Fibroblast of peridontal ligament (primary cell): ENCODE data around the gene PDE4B.

Experiments
- DNase-seq: peaks from one replicate; pipeline ENCODE4 v3.0.0-alpha.2; 2010; ENCODE audit errors: extremely low read depth

Gene PDE4B

GRCh38 chr1:65792669-65793358 is at the start of gene PDE4B:
Gene PDE4B (plus strand): TSS chr1:65792895.
- DNase-seq: peak; percentile 42

GRCh38 chr1:65744731-65745130 is 48.0 kb upstream of the PDE4B start:
- DNase-seq: no peak

- DNase-seq: no peak
Measured at GRCh38 chr1:65751961-65752360, 40.7 kb upstream of the PDE4B start.

DNA sequence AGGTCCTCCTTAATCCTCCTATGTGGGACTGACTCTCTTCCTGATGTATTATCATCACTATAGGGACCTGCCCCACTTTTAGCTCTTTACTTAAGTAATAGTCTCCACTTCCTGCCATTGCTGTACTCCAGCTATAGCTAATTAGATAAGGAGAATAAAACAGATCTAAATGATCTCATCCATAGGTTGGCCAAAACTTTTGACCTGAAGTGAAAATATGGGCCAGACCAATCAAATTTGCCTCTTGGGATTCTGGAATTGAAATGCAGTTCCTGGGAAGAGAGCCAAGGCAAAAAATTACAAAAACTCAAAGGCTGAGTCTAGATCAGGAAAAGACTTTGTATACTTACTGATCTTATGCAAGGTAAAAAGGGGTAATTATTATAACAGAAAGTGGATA is 36.1 kb upstream of the PDE4B start:
- DNase-seq: peak; percentile 85

GRCh38 chr1:65757531-65757930 is 35.2 kb upstream of the PDE4B start:
- DNase-seq: no peak

DNA sequence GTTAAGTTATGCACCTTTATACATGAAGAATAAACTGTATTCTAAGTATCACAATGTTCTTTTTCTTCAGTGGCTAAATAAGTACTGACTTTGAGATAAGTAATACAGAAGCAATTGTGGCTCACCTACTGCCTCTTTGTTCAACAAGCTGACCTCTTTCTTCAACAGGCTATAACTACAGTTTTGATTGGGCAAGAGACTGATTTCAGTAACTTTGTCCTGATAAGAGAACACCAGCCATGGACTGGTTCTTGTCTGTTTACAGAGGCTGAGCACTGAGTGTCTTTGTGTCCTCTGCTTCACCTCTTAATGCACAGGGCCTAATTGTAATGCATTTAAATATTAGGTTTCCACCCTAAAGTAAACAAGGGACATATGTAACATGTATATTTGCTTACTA is 34.6 kb upstream of the PDE4B start:
- DNase-seq: no peak

GRCh38 chr1:65759516-65759915 is 33.2 kb upstream of the PDE4B start:
- DNase-seq: no peak

DNA sequence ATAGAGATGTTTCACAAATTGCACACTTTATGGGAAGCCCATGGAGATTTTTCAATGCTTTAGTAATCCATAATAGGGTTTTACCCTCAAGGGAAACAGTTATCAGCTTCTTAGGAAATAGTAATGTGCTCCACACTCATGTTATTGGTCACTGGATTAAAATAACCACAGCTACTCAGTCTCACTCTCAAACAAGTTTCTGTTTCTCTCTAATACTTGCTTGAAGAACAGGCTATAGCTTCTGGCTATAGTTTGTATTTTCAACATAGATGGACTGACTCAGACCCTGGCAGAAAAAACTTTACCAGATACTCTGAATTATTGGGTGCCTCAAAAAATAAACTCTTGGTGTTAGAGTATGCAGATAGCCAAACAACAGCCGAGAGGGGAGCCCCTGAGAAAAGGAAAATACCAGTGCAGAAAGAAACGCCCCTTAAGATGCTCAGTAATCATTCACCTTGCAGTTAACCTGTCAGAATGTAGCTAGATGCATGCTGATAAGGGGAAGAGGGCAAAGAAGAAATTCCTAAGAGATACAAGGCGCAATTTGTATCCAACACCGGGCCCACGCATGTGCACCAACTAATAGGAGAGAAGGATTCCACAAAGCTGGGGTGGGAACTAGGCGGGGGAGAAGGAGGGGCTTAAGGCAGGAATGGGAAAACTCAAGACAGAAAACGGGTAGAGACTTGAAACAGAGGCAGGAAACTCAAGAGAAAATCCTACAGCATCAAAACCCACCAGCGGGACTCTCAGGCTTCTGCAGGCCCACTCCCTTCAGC is 30.4 kb upstream of the PDE4B start:
- DNase-seq: peak; percentile 75

DNA sequence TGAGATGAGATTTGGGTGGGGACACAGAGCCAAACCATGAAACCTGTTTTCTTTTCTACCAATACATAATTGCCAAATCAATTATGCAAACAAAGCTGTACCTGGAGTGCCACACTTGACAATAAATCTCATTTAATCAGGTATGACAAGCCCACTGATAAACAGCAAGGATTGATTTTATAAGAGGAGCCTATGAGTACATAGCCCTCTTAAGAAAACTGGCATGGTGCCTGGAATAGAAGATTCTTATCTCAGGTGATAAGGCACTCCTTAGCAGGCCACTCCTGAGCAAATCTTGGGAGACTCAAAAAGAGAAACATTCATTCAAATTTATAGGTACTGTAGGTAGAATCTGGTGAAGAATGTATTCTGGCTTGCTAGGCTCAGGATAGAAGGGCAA is 28.6 kb upstream of the PDE4B start:
- no peak for DNase-seq

DNA sequence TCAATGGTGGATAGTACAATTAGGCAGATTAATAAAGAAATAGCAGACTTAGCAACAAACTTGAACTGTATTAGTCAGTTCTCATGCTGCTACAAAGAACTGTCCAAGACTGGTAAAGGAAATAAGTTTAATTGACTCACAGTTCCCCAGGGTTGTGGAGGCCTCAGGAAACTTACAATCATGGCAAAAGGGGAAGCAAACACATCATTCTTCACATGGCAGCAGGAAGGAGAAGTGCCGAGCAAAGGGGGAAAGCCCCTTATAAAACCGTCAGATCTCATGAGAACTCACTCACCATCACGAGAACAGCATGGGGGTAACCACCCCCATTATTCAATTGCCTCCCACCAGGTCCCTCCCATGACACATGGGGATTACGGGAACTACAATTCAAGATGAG is 27.1 kb upstream of the PDE4B start:
- no peak for DNase-seq

DNA sequence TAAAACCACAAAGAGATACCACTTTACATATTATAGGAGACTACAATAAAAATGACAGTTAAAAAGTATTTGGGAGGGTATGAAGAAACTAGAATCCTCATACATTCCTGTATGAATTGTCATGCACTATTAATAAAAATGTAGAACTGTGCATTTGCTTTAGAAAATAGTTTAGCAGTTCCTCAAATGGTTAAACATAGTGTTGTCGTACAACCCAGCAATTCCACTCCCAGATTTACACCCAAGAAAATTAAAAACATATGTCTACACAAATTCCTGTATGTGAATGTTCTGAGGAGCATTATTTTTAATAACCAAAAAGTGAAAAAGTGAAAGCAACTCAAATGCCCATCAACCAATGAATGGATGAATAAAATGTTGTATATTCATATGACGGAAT is 23.1 kb upstream of the PDE4B start:
- DNase-seq: peak; percentile 70

- DNase-seq: no peak
Measured at GRCh38 chr1:65772607-65773006, 20.1 kb upstream of the PDE4B start.

GRCh38 chr1:65773391-65774123 is 19.1 kb upstream of the PDE4B start:
- DNase-seq: no peak

- no peak for DNase-seq
Measured at GRCh38 chr1:65788762-65789161, 3.9 kb upstream of the PDE4B start.

DNA sequence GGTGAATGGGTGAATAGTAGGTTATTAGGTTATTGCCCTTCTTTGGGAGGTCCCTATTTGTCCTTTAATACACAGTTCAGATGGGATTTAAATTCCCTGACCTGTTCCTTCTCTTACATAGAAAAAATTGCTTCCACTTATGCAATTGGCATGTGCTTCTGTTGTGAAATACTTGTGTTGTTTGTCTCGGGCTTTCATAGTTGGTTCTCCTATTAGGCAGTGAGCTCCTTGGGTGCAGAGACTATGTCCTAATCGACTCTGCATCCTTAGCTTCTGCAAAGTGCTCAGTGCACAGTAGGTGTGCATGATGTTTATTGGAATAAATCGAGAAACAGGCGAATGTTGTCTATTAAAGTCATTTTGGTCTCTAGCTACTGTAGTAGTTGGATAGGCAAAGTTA is 1.3 kb upstream of the PDE4B start:
- DNase-seq: peak; percentile 66

- DNase-seq: peak; percentile 48
Measured at GRCh38 chr1:65791801-65792668, 660 bp upstream of the PDE4B start.

DNA sequence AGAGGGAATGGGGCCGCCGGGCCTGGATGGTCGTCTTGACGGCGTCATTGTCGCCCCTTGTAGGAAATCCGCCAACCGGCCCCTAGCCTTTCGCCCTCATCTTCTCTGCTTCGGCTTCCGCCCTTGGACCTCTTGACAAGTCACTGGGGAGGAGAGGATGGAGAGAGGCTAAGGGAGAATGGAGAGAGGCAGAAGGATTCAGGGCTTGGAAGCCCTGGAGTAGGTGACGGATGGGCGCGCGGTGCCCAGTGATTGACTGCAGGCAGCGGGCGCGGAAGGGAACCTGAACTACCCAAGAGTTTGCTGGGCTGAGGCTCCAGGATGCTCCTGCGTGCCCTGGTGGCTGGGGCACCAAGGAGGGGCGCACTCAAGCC is 651 bp downstream of the PDE4B start:
- peak; percentile 32 for DNase-seq

DNA sequence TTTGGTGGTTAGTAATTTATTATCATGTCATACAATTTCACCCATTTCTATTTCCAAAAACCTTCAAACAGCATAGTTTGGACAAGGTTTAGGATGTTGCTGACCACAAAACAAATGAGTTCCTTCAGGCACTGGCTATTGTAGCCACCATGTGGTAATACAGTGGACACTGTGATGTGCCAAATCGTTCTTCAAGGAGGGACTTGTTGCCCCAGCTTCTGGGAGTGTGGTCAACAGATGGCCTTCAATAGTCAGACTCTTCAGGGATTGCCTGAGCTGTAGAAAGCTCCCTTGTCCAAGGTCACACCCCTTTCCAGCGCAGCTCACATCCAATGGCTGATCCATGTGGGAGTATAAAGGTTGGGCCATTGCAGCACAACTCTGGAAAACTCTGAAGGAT is 2.6 kb downstream of the PDE4B start:
- no peak for DNase-seq

DNA sequence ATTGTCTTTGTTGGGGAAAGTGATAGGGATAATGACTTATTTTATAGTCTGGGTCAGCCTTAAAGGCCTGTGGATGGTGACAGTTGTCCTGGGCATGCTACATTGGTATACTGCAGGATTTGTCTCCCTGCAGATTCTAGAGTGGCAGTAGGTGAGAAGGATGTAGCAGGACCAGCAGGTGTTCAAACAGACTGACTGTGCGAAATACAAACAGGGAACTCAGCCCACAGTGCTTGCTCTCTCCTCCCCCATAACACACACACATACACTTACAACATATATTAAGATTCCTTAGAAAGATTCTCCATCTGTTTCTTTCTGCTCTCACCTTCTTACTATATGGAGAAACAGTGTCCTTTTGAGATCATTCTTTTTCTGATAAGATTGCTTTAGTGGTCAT is 6.9 kb downstream of the PDE4B start:
- DNase-seq: no peak

DNA sequence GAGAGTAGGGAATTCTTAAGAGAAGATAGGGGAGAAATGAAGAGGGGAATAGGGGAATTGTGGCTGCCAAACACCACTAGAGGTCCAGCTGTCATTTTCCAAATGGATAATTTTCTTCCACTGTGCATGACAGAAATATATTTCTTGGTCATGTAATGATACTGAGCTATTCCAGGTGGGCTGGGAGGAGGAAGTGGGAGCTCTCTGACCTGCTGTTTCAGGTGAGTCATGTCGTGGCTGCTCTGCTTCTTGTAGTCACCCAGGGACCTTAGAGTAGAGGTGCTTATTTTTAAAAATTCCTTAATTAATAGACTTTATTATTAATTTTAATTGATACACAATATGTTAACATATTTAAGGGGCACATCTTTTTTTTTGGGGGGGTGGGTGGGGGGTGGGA is 11.9 kb downstream of the PDE4B start:
- no peak for DNase-seq

DNA sequence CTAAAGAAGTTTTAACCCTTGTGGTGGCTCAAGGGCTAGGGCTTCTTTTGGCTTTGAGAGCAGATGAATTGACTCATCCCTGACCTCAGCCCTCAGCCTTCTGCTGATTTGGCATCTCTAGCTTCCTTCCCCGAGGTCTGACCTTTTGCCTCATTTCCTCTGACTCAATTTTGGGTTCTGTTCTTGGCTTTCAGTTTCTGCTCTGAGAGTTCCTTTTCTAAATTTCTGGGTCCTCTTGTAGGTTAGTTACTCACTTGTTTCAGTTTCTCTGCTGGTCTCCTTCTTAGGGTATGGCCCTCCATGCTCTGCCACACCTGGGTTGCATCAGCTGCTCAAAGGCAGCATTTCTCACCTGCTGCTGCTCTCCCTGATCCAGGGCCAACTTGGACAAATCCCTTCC is 19.4 kb downstream of the PDE4B start:
- peak; percentile 96 for DNase-seq

GRCh38 chr1:65813956-65814355 is 21.3 kb downstream of the PDE4B start:
- DNase-seq: peak; percentile 64
